NCI-H146 (cell line): ENCODE results near the gene PCBD2.

Experiments used
- DNase-seq: peaks from one replicate; lab custom pipeline; 2025; lab: John Stamatoyannopoulos, UW

The PCBD2 gene

DNA sequence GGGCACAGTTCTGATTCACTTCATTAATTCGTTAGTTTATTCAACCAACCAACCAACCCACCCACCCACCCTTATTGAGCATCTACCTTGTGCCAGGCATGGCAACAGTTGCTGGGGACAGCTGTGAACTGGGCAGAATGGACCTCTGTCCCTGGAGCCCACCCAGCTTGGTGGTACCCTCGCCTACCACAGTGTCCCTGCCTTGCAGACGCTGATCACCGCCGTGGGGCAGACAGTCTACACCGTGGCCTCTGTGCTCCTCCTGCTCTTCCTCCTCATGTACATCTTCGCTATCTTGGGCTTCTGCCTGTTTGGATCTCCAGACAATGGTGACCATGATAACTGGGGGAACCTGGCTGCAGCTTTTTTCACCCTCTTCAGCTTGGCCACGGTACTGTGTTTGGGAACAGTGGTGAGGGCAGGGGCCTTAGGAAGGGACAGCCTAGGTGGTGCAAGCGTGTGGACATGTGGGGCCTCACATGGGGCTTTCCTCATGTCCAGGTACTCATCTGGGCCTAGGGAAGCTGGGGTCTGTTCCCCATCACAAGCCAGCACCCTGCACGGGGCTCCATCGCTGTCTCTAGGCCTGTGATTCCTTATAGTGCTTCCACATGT, 102.9 kb downstream of the PCBD2 start:
- no peak for DNase-seq

DNA sequence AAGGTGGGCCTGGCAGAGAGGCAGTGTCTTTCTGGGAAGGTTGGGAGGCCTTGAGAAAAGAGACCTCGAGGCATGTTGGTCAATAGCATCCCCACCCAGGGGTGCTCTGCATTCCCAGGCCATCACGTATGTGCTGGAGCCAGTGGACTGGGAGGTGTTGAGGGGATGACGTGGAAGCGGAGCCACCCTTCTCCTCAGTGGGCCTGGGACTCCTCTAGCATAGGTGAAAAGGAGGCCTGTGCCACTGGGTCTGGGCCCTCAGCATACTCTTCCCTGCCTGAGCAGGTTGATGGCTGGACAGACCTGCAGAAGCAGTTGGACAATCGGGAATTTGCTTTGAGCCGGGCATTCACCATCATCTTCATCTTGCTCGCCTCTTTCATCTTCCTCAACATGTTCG, 103.6 kb downstream of the PCBD2 start:
- no peak for DNase-seq

DNA sequence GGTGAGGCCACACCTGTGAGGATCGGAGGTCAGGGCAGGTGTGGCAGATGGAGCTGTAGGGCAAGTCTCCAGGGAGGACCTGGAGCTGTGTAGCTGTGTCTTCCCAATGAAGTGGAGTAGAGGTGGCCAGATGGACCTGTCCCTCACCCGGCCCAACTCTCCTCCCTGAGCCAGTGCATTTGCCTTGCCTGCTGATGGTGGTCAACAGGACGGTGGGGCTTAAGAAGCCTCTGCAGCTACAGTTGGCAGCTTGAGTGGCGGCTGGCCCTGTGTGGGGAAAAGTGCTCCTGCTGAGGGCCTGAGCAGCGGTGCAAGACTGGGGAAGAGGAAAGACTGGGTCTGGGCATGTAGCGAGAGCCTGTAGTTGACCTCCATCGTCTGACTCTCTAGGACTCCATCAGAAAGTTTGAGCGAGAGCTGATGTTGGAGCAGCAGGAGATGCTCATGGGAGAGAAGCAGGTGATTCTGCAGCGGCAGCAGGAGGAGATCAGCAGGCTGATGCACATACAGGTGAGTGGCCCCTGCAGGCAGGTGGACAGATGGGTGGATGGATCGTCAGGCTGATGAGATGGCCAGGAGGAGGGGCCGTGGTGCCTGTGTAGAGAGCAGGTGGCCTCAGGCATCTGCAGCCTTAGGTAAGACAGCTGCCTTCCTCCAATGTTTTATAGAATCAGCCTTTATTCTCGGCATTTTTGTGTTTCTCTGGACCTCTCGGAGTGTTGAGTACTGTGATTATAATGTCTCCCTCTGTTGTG, 104.2 kb downstream of the PCBD2 start:
- peak; percentile 92 for DNase-seq

DNA sequence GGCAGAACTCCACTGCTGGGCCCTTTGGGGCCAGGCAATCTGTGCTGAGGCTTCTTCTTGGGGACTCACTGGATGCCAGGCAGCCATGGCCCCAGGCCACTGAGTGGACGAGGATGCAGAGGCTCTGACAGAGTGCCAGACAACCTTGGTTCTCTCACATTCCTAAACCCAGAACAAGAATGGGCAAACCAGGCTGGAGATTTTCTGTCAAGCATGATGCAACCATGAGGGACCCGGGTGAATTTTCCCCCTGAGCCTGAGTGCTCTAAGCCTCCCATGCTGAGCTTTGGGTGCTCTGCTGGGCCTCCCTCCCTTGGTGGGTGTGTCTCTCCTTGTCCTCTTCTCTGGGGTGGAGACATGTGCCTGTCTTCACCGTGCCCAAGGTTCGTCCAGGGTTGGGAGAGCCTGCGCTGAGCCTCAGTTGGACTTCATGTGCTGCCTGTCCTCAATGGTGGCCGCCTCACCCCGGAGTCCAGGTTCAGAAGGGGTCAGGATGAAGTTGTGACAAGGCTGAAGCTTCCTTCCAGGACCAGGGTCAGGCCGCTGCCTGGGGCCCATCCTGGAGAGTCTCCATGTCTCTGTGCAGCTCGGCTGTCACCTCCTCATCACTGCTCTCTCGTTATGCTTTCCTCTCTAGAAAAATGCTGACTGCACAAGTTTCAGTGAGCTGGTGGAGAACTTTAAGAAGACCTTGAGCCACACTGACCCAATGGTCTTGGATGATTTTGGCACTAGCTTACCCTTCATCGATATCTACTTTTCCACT, 105.0 kb downstream of the PCBD2 start:
- DNase-seq: peak; percentile 65

DNA sequence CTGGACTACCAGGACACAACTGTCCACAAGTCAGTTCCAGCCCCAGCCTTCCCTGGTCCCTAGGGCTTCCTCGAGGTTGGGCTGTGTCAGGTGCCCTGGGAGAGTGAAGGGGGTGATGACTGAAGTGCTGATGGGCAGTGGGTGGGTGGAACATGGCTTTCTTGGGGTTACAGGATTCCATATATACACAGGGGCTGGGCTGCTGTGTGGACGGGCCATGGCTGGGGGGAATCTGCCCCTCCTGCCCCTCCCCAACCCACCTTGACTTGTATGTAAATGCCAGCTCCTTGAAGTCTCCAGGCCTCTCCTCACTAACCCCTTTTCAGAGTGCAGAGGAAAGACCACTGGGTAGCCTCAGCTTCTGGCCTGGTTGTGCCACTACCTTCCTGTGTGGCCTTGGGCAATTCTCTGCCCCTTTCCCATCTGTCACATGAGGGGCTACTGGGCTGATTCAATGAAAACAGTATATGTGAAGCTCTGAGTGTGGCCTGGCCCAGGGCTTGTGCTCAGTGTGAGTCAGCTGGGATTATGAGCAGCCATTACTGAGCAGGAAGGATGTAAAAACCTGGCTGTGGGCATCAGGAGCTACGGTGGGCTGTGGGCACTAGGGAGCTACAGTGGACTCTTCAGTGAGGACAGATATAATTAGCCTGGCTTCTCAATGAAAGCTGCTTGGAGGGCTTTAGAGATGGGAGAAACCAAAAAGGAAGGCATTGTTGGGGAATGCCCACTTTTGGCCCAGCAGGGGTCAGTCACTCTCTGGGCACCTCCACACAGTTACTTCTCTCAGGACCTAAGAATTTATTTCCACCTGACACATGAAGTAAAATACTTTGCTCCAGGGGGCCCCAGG, 105.8 kb downstream of the PCBD2 start:
- no peak for DNase-seq

DNA sequence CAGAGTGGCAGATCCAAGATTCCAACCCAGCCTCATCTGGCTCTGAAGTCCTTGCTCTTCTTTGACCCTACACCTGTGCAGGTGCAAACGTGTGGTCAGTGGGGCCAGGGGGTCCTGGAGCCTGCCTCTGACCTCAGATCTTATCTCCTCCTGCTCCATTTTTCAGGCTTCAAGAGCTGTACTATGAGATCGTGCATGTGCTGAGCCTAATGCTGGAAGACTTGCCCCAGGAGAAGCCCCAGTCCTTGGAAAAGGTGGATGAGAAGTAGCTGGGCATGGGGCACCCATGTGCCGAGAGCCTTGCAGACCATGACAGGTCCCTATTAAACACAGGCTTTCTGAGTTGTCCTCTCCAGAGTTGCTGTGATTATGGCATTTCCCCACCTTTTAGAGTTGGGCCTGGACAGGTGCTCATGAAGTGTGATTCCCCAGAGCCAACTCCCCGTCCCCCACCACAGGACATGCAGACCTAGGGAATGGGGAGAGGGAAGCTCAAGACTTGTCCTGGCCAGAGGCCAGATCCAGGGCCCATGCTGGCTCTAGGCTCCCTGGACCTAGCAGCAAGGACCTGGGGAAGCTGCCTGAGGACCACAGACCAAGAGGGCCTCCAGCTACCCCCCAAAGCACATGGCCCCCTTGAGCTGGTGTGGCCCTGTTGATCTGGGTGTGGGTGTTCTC, 106.6 kb downstream of the PCBD2 start:
- no peak for DNase-seq

DNA sequence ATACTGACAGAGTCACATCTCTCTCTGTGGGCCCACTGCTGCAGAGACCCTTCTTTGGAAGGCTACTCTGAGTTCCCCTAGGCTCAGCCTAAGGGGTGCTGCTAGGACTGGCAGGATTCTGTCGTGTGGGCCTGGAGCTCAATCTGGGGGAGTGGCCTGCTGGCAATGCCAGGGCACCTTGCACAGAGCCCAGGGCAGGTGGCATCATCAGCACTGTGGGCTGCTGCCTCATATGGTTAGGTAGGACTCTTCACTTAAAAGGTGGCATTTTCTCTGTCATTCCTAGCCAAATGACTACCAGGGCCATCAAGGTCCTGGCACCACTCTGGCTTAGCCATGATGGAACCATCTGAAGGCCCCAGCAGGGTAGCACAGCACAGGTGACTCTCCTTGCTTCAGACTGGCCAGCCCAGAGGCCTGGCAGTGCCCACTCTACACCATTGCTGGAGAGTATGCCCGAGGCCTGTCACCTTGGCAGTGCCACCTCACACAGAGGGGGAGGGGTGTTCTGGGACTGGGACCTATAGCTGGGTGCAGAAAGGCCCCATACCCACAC, 107.2 kb downstream of the PCBD2 start:
- no peak for DNase-seq
